HG03457 (cell line): ENCODE results near the gene OR4C6.

Experiments used
- ATAC-seq: cut with Tn5 transposase; IDR thresholded peaks from one replicate; pipeline ENCODE4 v1.9.1; 2021; ENCODE audit warnings: moderate number of reproducible peaks; ENCODE audit not compliant: unreplicated experiment

Gene OR4C6

DNA sequence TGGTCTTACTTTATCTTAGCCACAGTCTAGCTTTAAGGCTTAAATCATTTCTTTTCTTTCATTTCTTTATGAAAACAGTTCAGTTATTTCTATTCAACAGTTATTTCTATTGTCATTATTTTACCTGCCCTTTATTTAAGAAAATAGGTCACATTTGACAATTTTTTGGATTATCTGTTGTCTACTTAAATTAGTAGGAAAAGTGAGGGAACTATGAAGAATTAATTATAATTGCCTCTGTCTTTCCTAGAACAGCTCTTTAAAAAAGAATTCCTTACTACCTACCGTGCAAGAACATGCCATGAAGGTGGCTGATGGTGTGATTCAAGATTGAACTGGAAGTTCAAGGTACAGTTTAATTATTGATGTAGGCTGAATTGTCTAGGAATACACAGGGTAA, at the start of gene OR4C6:
Gene OR4C6, plus strand, starts transcription at position 301 of the 400 bp plus-strand sequence. CDS start 2,966 bp downstream, outside the sequence.
- ATAC-seq, result no peak

GRCh38 chr11:55624531-55624930, 37.5 kb upstream of the OR4C6 start:
- ATAC-seq, result no peak

GRCh38 chr11:55634813-55635212, 27.2 kb upstream of the OR4C6 start, which contains the start of gene OR4P4:
Gene OR4P4, plus strand, starts transcription at chr11:55635113.
- no peak for ATAC-seq

DNA sequence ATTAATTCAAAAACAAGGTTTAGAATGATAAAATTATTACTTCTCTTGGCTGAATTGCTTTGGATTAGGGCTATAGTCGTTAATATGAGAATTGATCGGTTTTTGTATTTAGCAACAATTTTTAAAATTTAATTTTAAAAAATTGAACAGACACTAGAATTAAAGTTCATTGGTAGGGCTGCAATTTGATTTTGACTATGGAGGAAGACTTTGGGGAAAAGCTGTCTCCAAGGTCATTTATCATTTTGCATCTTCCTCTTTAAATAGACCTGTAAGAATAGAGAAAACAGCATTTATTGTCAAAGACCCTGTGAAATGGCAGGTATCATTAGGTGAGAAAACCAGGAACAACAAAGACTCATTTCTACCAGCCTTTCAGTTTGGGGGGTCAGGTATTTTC, 14.0 kb upstream of the OR4C6 start, which contains the start of gene OR4S2:
Gene OR4S2, plus strand, starts transcription at position 301 of the 400 bp plus-strand sequence. CDS start 2,577 bp downstream, outside the sequence.
- ATAC-seq, result no peak

DNA sequence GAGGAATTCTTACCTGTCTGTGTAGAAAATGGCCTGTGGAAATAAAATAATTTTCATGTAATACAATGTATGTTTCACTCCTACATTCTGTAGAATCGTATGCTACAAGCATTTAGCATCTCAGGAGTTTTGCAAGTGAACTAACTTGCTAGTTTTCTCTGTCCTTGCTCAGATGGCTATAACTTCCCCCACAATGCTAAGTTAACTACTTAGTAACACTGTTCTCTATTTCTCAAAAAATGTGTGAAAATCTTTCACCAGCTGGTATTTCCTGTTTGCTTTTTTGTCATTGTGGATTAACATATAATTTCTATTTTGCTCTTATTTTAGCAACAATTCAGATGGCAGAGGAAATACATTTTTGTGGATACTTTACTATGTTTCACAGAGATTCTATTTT, 9.4 kb upstream of the OR4C6 start:
- no peak for ATAC-seq

DNA sequence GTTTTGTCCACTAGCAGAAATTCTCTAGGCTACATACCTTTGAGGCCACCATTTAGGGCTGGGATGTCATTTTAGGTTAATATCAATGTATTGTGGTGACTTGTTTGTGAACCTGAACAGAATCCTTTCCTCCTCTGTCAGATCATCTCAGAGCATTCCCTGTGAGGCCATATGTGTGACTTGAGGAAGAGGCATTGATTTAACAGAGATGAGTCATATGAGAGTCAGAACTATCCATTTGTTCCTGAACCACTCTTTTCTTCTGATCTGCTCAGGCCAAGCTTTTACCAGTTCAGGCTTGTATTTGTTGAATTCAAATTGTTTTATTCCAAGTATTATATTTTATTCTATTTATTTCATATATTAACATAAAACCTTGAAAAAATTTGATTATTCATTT, 6.9 kb upstream of the OR4C6 start:
- no peak for ATAC-seq

DNA sequence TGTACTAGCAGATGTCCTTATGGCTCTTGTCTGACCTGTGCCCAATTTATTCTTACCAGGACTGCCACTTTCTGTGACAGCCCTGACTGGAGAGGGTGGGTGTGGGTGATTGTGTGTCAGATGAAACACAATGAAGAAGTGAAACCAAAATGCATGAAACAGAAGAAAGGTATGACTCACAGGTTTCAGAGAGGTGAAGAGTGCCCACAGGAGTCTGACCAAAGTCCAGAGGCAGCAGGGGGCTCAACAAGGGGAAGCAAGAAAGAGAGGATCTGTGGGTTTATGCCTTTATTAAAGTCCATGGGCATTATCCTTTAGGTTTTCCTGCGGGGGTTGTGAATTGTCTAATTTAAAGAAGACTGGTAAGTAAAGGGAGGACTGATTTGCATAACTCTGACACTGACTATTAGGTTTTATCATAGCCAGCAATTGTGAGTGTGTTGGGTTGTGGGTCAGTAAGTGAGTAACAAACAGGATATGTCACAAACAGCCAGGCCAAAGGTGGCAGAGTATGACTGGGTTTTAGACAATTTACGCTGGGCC, 3.9 kb upstream of the OR4C6 start:
- ATAC-seq, result peak; percentile 94

GRCh38 chr11:55658608-55659007, 3.4 kb upstream of the OR4C6 start:
- peak; percentile 20 for ATAC-seq

- ATAC-seq, result no peak
Measured at GRCh38 chr11:55669376-55669775, 7.4 kb downstream of the OR4C6 start.

DNA sequence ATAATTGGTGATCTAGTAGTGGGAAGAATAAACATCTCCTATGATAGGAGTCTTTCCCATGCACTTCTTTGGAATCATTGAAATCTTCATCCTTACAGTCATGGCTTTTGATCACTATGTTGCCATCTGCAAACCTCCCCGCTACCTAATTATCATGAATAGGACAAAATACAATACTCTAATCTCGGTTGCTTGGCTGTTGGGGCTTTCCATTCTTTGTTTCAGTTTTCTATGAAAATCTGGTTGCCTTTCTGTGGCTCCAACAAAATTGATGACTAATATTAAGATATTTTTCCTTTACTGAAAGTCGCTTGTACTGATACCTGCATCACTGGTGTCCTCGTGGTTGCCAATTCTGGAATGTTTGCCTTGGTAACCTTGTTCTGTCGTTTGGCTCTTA, 11.9 kb downstream of the OR4C6 start:
- ATAC-seq, result no peak

- ATAC-seq, result no peak
Measured at GRCh38 chr11:55697817-55698216, 35.8 kb downstream of the OR4C6 start.

DNA sequence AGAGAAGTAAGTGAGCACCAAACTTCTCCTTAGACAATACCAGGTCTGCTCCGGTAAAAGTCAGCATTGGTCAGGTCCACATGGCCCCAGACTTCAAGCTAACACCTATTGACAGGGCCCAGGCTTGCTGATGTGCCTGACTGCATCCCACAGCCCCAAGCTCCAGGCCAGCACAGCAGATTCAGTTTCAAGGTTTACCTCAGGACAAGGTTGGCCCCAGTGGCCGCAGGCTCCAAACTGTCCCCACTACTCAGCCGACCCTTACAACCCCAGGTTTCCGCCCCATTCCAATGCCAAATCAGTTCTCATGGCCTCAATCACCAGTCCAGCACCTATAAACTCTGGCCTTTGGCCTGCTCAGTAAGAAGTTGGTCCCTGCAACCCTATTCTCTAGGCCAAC, 39.4 kb downstream of the OR4C6 start:
- no peak for ATAC-seq

- no peak for ATAC-seq
Measured at GRCh38 chr11:55707029-55707428, 45.0 kb downstream of the OR4C6 start.

GRCh38 chr11:55714982-55715888, 53.2 kb downstream of the OR4C6 start:
- no peak for ATAC-seq
